MCF 10A (cell line): Measurements from ENCODE around the gene MORC3. TPM values are rescaled to one million over a fixed set of nuclear protein-coding genes. Genes with fewer than 3 reads are reported as not detected.
A peak's percentile ranks its signal among the peaks of the same experiment; 100 is the strongest.
"Not testable (repeated sequence)": the region's sequence is repeated elsewhere in the genome, so short reads cannot be mapped to it uniquely, and the experiment has no call there.

Source experiments
- BruUV-seq: library from RNA; stranded (reverse); fragments of 400-500 nt; replicated peaks from 2 replicates; lab custom pipeline; 2021; lab: Mats Ljungman, UMichigan
- CTCF ChIA-PET: fragments of 300-600 bp; sonication (Branson Sonifier 250); formaldehyde crosslinking; extraction: SDS; loops from one replicate; lab custom pipeline; 2021; ENCODE audit warnings: antibody characterized with exemption, inconsistent platforms; lab: Yijun Ruan, JAX
- POLR2A ChIA-PET: fragments of 300-600, 350-650 bp; sonication (Branson Sonifier 250); formaldehyde crosslinking; extraction: SDS; loops from one replicate; lab custom pipeline; 2020; ENCODE audit warnings: antibody characterized with exemption, inconsistent platforms; lab: Yijun Ruan, JAX
- DNase-seq: peaks from one replicate; pipeline ENCODE4 v3.0.0-alpha.2; 2018; ENCODE audit not compliant: unreplicated experiment
- H3K27ac Mint-ChIP-seq: one replicate; pipeline ENCODE4 v1.8.0; 2022; ENCODE audit warnings: mild to moderate bottlenecking, low read depth, mixed read lengths; ENCODE audit not compliant: unreplicated experiment
- H3K27me3 Mint-ChIP-seq: one replicate; pipeline ENCODE4 v1.8.0; 2022; ENCODE audit warnings: mixed read lengths; ENCODE audit not compliant: insufficient read depth, unreplicated experiment
- H3K36me3 Mint-ChIP-seq: one replicate; pipeline ENCODE4 v1.8.0; 2022; ENCODE audit warnings: mild to moderate bottlenecking, moderate library complexity, mixed read lengths; ENCODE audit not compliant: insufficient read depth, unreplicated experiment
- H3K4me1 Mint-ChIP-seq: one replicate; pipeline ENCODE4 v1.8.0; 2022; ENCODE audit warnings: mixed read lengths; ENCODE audit not compliant: insufficient read depth, unreplicated experiment
- H3K4me3 Mint-ChIP-seq: one replicate; pipeline ENCODE4 v1.8.0; 2022; ENCODE audit warnings: mild to moderate bottlenecking, moderate library complexity, mixed read lengths; ENCODE audit not compliant: unreplicated experiment
- H3K9me3 Mint-ChIP-seq: one replicate; pipeline ENCODE4 v1.8.0; 2022; ENCODE audit warnings: mixed read lengths; ENCODE audit not compliant: unreplicated experiment
- intact Hi-C: fragments of 100-400 bp; cut with micrococcal nuclease; formaldehyde crosslinking; loops from 2 replicates; pipeline ENCODE4 v1.14.1; 2022
- total RNA-seq: library from RNA; stranded (reverse); gene quantifications from 2 replicates; pipeline ENCODE4 v1.2.3, GENCODE V29; 2022
- TF ChIP-seq, protein P1 (sequence below): fragments of 200-600 bp; IDR thresholded peaks from one replicate; pipeline ENCODE4 v1.8.0; 2022; ENCODE audit warnings: antibody characterized with exemption, mild to moderate bottlenecking; ENCODE audit not compliant: unreplicated experiment

Gene MORC3
- total RNA-seq, 1 experiment from 2014 or later, result 31.1 TPM

DNA sequence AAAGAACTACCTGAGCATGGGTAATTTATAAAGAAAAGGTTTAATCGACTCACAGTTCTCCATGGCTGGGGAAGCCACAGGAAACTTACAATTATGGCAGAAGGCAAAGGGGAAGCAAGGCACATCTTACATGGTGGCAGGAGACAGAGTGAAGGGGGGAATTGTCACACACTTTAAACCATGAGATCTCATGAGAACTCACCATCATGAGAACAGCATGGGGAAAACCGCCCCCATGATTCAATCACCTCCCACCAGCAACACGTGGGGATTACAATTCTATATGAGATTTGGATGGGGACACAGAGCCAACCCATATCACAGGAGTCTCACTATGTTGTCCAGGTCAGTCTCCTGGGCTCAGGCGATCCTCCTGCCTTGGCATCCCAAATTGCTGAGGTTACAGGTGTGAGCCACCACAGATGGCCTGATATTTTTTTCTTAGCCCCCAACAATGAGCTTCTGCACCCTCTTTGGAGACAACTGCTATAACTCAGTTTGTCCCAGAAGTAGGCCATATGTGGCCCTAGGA lies 22.5 kb upstream of the MORC3 start:
- ChIA-PET POLR2A (interaction anchor here (0.7 to 7.1 kb wide), 5 partner anchors 9 to 538 kb away, joined by 3 to 66 read pairs (median 3); partner anchors contain the start of gene MORC3), CTCF (interaction anchor here (0.6 to 0.7 kb wide), 2 partner anchors 86 to 1401 kb away, joined by 3 to 4 read pairs; no protein-coding TSS in a partner anchor)
- Mint-ChIP-seq H3K9me3 (no peaks in the 10 kb centered on the region), H3K36me3 (peaks cover 5% of the 10 kb centered on the region), H3K4me1 (peaks cover 19% of the 10 kb centered on the region), H3K4me3 (peak overlapping the region; percentile 28), H3K27me3 (no peaks in the 10 kb centered on the region), H3K27ac (peak overlapping the region; percentile 83)
- no peak for DNase-seq
- TF ChIP-seq, protein P1, sequence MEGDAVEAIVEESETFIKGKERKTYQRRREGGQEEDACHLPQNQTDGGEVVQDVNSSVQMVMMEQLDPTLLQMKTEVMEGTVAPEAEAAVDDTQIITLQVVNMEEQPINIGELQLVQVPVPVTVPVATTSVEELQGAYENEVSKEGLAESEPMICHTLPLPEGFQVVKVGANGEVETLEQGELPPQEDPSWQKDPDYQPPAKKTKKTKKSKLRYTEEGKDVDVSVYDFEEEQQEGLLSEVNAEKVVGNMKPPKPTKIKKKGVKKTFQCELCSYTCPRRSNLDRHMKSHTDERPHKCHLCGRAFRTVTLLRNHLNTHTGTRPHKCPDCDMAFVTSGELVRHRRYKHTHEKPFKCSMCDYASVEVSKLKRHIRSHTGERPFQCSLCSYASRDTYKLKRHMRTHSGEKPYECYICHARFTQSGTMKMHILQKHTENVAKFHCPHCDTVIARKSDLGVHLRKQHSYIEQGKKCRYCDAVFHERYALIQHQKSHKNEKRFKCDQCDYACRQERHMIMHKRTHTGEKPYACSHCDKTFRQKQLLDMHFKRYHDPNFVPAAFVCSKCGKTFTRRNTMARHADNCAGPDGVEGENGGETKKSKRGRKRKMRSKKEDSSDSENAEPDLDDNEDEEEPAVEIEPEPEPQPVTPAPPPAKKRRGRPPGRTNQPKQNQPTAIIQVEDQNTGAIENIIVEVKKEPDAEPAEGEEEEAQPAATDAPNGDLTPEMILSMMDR, result no peak
- intact Hi-C loops, result no loop called here
- BruUV-seq, result no TSS peak

DNA sequence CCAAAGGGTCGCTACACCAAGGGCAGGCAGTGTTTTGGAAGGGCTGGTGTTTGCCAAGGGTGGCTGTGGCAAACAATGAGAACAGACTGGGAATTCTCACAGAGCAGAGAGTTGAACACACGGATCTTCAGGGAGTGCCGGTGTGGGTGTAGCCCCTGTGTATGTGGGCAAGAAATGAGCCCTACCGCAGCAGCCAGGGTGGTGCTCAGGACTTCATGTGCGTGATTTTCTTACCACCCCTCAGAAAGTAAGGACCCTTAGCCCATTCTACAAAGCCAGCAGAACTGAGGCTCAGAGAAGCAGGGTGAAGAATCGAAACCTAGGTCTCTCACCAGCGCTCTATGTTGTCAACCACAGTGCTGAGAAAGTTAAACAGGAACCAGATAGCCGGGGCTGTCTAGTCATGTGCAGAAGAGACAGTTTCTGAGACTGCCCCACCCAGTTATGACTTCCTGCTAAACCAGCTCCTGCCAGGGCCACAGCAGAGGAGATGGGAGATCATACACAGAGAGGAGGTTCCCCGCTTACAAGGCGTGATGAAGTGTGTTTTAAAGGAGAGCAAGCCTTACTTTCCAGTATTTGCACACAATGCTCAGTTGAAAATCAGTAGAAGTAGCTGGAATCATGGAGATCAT lies 21.9 kb upstream of the MORC3 start:
- H3K27ac Mint-ChIP-seq, result peak overlapping the region; percentile 83
- intact Hi-C loops, result no loop called here
- BruUV-seq, result no TSS peak
- H3K4me1 Mint-ChIP-seq, result peaks cover 19% of the 10 kb centered on the region
- TF ChIP-seq, protein P1, result no peak
- peak; percentile 22 for DNase-seq
- H3K27me3 Mint-ChIP-seq, result no peaks in the 10 kb centered on the region
- peaks cover 4% of the 10 kb centered on the region for H3K36me3 Mint-ChIP-seq
- ChIA-PET CTCF (interaction anchor here (0.6 to 0.7 kb wide), 2 partner anchors 86 to 1400 kb away, joined by 3 to 4 read pairs; no protein-coding TSS in a partner anchor), POLR2A (interaction anchor here (1.0 to 7.1 kb wide), 5 partner anchors 9 to 67 kb away, joined by 3 to 66 read pairs (median 4); partner anchors contain the start of gene MORC3)
- no peaks in the 10 kb centered on the region for H3K9me3 Mint-ChIP-seq
- H3K4me3 Mint-ChIP-seq, result peak overlapping the region; percentile 28

DNA sequence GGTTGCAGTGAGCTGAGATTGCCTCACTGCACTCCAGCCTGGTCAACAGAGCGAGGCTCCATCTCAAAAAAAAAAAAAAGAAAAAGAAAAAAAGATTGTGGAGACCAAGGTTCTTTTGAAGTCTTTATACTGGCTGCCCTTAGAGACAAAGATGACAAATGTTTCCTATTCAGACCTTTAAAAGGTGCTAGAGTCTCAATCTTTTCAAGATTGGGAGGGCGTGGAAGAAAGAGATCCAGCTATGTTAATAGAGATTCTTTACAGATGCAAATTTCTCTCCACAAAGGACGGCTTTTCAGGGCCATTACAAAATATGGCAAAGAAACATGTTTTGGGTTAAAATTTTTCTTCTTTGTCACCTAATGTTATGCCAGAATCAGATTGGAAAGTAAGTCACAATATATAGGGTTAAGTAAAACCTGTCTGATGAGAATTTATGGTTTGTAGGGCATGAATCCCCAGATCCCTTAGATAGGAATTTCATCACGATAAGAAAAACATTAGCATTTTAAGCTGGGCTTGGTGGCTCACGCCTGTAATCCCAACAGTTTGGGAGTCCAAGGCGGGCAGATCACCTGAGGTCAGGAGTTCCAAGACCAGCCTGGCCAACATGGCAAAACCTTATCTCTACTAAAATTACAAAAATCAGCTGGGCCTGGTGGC lies 13.0 kb upstream of the MORC3 start:
- TF ChIP-seq, protein P1, result no peak
- Mint-ChIP-seq H3K27ac (no peak overlapping the region), H3K4me3 (no peak overlapping the region), H3K9me3 (no peaks in the 10 kb centered on the region), H3K4me1 (peaks cover 4% of the 10 kb centered on the region), H3K27me3 (no peaks in the 10 kb centered on the region), H3K36me3 (no peaks in the 10 kb centered on the region)
- ChIA-PET CTCF (interaction anchor here (0.6 kb wide), 1 partner anchor 25 kb away, joined by 5 read pairs; no protein-coding TSS in a partner anchor), POLR2A (interaction anchor here (0.6 kb wide), 1 partner anchor 10 kb away, joined by 3 read pairs; no protein-coding TSS in a partner anchor)
- DNase-seq, result no peak
- intact Hi-C loops, result no loop called here
- BruUV-seq, result no TSS peak

DNA sequence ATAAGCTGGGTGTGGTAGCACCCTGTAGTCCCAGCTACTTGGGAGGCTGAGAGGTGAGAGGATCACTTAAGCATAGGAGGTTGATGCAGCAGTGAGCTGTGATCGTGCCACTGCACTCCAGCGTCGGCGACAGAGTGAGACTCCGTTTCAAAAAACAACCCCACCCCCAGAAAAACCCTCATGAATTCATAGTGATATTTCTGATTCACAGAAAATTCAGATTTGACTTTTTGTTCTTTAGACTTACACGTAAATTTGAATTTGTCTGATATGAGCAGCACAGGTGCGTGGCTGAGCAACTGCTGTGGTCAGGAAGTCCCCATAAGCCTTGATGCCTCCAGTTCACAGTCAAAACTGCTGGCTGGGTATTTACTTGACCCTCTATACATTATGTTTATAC lies 10.0 kb upstream of the MORC3 start:
- TF ChIP-seq, protein P1, result no peak
- H3K36me3 Mint-ChIP-seq, result no peaks in the 10 kb centered on the region
- intact Hi-C loops, result no loop called here
- H3K27me3 Mint-ChIP-seq, result no peaks in the 10 kb centered on the region
- DNase-seq, result no peak
- BruUV-seq, result no TSS peak
- ChIA-PET CTCF (no interaction called here), POLR2A (interaction anchor here (1.2 kb wide), 1 partner anchor 10 kb away, joined by 6 read pairs; the partner anchor contains the start of gene MORC3)
- H3K4me3 Mint-ChIP-seq, result no peak overlapping the region
- peaks cover 4% of the 10 kb centered on the region for H3K9me3 Mint-ChIP-seq
- H3K4me1 Mint-ChIP-seq, result no peaks in the 10 kb centered on the region
- H3K27ac Mint-ChIP-seq, result no peak overlapping the region

DNA sequence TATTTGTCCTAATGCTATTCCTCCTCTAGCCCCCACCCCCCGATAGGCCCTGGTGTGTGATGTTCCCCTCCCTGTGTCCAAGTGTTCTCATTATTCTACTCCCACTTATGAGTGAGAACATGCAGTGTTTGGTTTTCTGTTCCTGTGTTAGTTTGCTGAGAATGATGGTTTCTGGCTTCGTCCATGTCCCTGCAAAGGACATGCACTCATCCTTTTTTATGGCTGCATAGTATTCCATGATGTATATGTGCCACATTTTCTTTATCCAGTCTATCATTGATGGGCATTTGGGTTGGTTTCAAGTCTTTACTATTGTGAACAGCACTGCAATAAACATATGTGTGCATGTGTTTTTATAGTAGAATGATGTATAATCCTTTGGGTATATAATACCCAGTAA lies 6.6 kb upstream of the MORC3 start:
- H3K27ac Mint-ChIP-seq, H3K27me3 Mint-ChIP-seq, H3K4me3 Mint-ChIP-seq, H3K4me1 Mint-ChIP-seq, BruUV-seq, DNase-seq, H3K36me3 Mint-ChIP-seq, intact Hi-C loops: not testable (repeated sequence)
- CTCF ChIA-PET, result interaction anchor here (0.6 kb wide), 1 partner anchor 160 kb away, joined by 3 read pairs; no protein-coding TSS in a partner anchor
- peaks cover 11% of the 10 kb centered on the region for H3K9me3 Mint-ChIP-seq
- POLR2A ChIA-PET, result interaction anchor here (0.8 kb wide), 1 partner anchor 9 kb away, joined by 7 read pairs; no protein-coding TSS in a partner anchor
